Measurements from ENCODE around the gene DISC1. TPM values are rescaled to one million over a fixed set of nuclear protein-coding genes. Genes with fewer than 3 reads are reported as not detected.

Gene DISC1
- polyA plus RNA-seq, 1 donor from 2014 or later: 0.84 TPM

DNA sequence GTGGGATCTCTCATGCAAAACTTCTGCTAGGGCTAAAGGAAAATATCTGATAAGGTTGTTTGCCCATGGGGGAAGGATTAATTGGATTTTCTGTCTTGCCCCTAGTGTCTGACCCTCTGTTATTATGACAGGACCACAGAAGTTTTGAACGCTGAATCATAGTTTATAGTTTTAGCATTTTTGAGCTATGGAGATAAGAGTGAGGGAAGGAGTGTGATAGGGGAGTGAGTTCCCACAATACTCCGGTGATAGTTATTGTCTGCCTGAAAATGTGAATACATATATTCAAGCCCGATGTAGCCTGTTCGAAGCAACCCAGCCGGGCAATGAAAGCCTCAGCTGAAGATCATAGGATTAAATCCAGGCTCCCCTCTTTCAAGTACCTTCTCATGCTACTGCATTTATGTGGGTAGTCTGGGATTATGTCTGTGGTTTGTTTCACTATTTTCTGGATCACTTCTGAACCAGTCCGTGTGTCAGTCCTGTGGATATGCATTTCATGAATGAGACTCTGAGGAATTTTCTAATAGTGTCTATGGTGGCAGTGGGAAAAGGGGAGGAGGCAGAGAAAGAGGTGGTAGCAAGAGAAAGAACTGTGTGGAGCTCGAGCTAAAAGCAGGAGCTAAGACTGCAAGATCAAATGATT lies 258.7 kb downstream of the DISC1 start:
- Histone ChIP-seq H3K36me3 (ENCODE audit: insufficient read depth, low read length) (no peaks in the 10 kb centered on the region), H2AFZ (ENCODE audit: low read depth, low read length) (no peak overlapping the region), H3K9me2 (ENCODE audit: insufficient read depth, low read length) (no peaks in the 10 kb centered on the region), H3K9me3 (ENCODE audit: low read length) (no peaks in the 10 kb centered on the region), H3K4me3 (ENCODE audit: low read length) (no peak overlapping the region), H3F3A (ENCODE audit: insufficient read depth, low read length, poor library complexity, severe bottlenecking) (no peaks in the 10 kb centered on the region), H4K20me1 (ENCODE audit: insufficient read depth) (no peaks in the 10 kb centered on the region), H3K4me2 (ENCODE audit: low read length) (no peak overlapping the region), H3K27me3 (ENCODE audit: insufficient read depth, low read depth, low read length) (no peaks in the 10 kb centered on the region), H3K9ac (ENCODE audit: low read length) (no peak overlapping the region), H3K27ac (ENCODE audit: low read length) (no peak overlapping the region), H3K79me2 (replicated peaks; ENCODE audit: insufficient read depth, low read length) (no peaks in the 10 kb centered on the region)
- TF ChIP-seq, protein P1, sequence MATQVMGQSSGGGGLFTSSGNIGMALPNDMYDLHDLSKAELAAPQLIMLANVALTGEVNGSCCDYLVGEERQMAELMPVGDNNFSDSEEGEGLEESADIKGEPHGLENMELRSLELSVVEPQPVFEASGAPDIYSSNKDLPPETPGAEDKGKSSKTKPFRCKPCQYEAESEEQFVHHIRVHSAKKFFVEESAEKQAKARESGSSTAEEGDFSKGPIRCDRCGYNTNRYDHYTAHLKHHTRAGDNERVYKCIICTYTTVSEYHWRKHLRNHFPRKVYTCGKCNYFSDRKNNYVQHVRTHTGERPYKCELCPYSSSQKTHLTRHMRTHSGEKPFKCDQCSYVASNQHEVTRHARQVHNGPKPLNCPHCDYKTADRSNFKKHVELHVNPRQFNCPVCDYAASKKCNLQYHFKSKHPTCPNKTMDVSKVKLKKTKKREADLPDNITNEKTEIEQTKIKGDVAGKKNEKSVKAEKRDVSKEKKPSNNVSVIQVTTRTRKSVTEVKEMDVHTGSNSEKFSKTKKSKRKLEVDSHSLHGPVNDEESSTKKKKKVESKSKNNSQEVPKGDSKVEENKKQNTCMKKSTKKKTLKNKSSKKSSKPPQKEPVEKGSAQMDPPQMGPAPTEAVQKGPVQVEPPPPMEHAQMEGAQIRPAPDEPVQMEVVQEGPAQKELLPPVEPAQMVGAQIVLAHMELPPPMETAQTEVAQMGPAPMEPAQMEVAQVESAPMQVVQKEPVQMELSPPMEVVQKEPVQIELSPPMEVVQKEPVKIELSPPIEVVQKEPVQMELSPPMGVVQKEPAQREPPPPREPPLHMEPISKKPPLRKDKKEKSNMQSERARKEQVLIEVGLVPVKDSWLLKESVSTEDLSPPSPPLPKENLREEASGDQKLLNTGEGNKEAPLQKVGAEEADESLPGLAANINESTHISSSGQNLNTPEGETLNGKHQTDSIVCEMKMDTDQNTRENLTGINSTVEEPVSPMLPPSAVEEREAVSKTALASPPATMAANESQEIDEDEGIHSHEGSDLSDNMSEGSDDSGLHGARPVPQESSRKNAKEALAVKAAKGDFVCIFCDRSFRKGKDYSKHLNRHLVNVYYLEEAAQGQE (IDR thresholded peaks at IDR 0.05; ENCODE audit: borderline replicate concordance): no peak
- TF ChIP-seq RAD21 (conservative IDR thresholded peaks at IDR 0.05): no peak
- TF ChIP-seq EP300 (conservative IDR thresholded peaks at IDR 0.05; ENCODE audit: poor library complexity, severe bottlenecking): no peak
- no peak for TF ChIP-seq POLR2AphosphoS5 (IDR thresholded peaks at IDR 0.05)
- no peak for TF ChIP-seq TAF1 (IDR thresholded peaks at IDR 0.05; ENCODE audit: low read depth)
- no peak for TF ChIP-seq SMC3 (conservative IDR thresholded peaks at IDR 0.05; ENCODE audit: poor library complexity)
- TF ChIP-seq CTCF (IDR thresholded peaks at IDR 0.05; ENCODE audit: poor library complexity, severe bottlenecking): no peak
- no peak for TF ChIP-seq MXI1 (conservative IDR thresholded peaks at IDR 0.05; ENCODE audit: poor library complexity, severe bottlenecking)
- no peak for TF ChIP-seq EZH2 (IDR thresholded peaks at IDR 0.05; ENCODE audit: borderline replicate concordance, insufficient read depth, low read length, poor library complexity, severe bottlenecking)

GRCh38 chr1:231887166-231887565 lies 260.6 kb downstream of the DISC1 start:
- Histone ChIP-seq H3K27me3 (ENCODE audit: insufficient read depth, low read depth, low read length) (no peaks in the 10 kb centered on the region), H3K79me2 (replicated peaks; ENCODE audit: insufficient read depth, low read length) (no peaks in the 10 kb centered on the region), H3F3A (ENCODE audit: insufficient read depth, low read length, poor library complexity, severe bottlenecking) (no peaks in the 10 kb centered on the region), H4K20me1 (ENCODE audit: insufficient read depth) (no peaks in the 10 kb centered on the region), H2AFZ (ENCODE audit: low read depth, low read length) (no peak overlapping the region), H3K27ac (ENCODE audit: low read length) (no peak overlapping the region), H3K9me3 (ENCODE audit: low read length) (no peaks in the 10 kb centered on the region), H3K9ac (ENCODE audit: low read length) (no peak overlapping the region), H3K4me2 (ENCODE audit: low read length) (no peak overlapping the region), H3K36me3 (ENCODE audit: insufficient read depth, low read length) (no peaks in the 10 kb centered on the region), H3K4me3 (ENCODE audit: low read length) (no peak overlapping the region), H3K9me2 (ENCODE audit: insufficient read depth, low read length) (no peaks in the 10 kb centered on the region)
- TF ChIP-seq SMC3 (conservative IDR thresholded peaks at IDR 0.05; ENCODE audit: poor library complexity) (no peak), EP300 (conservative IDR thresholded peaks at IDR 0.05; ENCODE audit: poor library complexity, severe bottlenecking) (no peak), MXI1 (conservative IDR thresholded peaks at IDR 0.05; ENCODE audit: poor library complexity, severe bottlenecking) (no peak)

All from neural cell (in vitro differentiated cells).